ENCODE measurements around the gene KAZN.

Gene KAZN

DNA sequence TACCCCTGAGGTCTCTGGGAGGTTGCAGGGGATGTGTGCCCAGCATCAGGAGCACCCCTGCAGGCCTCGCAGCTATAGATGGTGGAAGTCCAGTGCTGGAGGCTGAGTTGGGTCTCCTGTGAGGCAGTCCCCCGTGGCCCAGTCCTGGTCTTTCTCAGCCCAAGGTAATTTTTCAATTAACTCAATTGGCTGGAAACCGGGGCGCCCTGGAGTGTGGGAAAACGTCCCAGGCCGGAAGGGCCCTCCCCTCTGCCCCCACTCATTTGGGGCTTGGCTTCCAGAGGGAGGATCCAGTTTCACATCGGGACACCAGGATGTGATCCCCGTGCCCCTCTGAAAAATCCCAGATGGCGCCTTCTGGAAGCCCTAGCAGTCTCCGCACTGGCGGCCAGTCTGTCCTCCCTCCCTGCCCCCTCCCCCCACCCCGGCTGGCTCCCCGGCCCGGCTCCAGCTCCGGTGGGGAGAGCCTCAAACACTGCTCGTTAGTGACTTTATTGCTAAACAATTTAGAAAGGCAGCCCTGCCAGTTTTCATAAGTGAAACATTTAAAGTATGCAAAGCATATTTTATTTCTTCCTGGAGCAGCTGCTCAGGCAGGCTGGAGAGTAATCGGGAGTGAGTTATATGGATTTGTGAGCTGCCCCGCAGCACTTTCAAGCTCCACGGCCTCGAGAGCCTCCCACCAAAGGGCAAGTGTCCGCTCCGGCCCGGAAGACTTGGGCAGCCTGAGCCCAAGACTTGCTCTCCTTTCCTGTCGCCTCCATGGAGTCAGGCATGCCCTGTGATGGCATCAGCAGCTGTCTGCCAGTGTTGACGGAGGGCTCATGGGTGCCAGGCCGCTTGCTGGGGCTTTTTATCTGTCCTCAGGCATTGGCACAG lies 346.9 kb downstream of the KAZN start:
- in situ Hi-C loops (cut with HindIII; ENCODE audit: low sequenced_read_pairs) = no loop called here

DNA sequence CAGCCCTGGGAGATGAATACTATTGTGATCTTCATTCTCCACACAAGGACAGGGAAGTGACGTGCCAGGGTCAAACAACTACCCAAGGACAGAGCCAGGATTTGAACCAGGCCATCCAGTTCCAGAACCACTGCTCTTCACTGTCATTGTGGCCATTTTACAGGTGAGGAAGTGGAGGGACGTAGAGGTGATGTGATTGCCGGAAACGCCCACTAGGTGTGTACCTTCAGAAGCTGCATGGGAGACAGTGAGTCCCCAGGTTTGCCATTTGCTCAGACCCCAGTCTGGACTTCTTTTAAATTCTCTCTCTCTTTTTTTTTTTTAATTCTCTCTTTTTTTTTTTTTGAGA lies 347.5 kb downstream of the KAZN start:
- in situ Hi-C loops (cut with HindIII; ENCODE audit: low sequenced_read_pairs) = no loop called here

DNA sequence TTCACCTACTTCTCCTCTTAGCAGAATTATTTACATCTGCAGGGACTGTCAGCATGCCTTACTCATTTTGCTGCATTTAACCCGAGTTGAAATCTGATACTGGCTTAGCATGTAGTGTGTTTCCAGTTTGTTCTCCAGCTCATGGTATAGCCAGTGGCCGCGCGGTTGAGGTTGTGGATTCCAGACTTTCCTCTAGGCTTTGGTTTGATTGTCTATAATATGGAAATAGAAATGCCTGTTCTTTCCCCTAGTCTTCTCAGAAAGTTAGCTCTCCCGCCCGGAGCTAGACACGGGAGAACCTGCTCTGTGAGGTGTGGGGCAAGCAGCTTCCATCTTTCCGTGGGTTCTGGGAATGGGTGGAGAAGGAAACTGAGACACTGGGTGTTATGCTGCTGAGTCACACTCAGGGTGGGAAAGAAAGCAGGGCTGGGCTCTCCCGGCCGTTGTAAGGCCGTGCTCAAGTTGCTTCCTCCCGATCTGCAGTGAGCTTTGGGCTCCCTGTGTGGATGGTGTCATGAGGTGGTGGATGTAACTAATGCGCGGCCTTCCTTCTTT lies 348.3 kb downstream of the KAZN start:
- in situ Hi-C loops (cut with HindIII; ENCODE audit: low sequenced_read_pairs) = no loop called here

DNA sequence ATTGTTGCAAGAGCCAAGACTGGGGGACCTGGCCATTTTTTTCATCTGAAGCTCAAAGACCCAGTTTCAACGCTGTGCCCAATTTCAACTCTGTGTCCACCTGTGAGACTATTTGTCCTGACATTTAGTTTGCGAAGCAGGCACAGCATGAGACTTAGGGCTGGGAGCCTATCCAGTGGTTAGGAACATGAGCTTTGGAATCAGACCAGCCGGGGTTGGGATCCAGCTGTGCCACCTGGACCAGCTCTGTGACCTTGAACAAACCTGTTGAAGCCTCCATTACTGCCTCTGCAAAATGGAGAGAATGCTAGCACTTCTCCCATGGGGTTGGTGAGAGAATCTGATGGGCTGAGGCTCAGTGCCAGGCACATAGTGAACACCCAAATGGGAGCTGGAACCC lies 348.9 kb downstream of the KAZN start:
- in situ Hi-C loops (cut with HindIII; ENCODE audit: low sequenced_read_pairs) = no loop called here

DNA sequence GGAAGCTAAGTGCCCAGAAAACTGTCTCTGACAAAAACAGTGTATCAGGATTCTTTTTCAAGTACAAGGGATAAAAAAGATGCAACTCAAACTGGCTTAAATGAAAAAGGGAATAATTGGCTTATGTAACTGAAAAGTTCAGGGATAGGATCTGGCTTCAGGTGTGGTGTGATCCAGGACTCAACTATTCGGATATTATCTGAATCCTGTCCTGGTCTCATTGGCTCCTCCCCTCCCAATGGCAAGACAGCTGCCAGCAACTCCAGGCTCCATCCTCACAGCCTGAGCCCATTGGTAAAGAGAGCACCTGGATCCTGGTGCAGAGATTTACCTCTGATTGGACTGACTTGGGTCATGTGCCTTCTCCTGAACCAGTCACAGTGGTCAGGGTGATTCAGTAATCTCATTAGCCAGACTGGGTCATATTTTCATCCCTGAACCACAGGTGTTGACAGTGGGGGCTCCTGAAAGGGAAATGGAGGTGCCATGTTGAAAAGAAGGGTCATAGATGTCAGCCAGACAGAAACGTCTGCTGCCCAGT lies 349.7 kb downstream of the KAZN start:
- in situ Hi-C loops (cut with HindIII; ENCODE audit: low sequenced_read_pairs) = no loop called here

DNA sequence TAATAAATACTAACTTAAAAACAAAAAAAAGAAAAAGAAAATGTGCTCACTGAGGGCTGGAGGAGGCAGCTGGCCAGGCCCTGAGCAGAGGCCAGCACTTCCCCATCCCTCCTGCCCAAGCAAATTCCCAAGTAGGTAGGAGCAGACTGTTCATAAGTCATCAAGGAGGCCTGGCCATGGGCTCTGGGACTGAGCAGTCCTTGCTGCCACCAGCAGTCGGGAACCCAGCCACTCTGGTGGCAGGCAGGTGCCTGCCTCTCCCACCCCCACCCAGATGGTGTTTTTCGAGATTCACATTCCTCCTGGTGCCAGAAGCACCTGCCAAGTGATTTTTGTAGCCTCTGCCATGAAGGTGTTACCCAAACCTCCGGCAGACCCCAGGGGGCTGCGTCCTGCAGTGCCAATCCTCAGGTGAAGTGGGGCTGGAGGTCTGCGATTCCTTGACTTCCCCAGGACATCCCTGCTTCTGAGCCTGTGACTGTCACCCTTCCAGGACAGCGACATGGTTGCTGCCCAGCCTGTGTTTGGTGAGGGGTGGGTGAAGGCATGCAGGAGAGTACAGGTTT lies 350.9 kb downstream of the KAZN start:
- in situ Hi-C loops (cut with HindIII; ENCODE audit: low sequenced_read_pairs) = no loop called here

DNA sequence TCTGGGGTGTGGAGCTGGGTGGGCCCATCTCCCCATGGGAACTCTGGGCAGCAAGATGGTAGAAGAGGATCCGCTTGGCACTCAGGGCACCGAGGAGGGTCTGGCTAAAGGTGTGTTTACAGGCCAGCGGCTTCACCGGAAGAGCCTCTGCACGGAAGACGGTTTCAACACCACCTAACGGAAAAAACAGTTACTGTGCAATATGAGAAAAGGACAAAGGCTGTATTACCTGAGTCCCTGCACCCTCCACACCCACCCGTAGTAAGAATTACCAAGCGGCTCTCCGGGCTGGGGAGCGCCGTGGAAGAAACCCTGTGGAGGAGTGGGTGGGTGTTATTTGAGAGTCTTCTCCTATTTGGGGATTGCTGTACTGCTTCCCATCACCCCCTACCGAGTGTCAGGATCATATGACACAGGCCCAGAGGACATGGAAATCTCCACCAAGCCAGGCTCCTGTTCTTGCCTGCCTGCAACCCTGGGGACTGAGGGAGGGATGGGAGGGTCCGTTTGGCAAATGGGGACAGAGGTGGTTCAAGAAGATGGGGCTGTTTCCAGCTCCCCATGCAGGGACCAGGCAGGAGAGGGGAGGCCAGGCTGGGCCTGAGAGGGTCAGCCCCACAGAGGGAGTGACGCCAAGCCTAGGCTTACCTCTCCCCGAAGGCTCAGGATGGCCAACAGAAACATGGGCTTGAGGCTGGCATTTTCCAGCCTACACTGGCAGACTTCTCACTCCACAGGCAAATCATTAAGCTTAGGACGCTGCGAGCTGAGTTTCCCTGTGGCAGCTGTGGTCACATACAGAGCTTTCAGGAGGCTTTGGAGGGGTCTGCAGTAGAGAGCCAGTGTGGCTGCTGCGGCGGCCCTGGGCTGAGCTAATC lies 351.6 kb downstream of the KAZN start:
- in situ Hi-C loops (cut with HindIII; ENCODE audit: low sequenced_read_pairs) = no loop called here

DNA sequence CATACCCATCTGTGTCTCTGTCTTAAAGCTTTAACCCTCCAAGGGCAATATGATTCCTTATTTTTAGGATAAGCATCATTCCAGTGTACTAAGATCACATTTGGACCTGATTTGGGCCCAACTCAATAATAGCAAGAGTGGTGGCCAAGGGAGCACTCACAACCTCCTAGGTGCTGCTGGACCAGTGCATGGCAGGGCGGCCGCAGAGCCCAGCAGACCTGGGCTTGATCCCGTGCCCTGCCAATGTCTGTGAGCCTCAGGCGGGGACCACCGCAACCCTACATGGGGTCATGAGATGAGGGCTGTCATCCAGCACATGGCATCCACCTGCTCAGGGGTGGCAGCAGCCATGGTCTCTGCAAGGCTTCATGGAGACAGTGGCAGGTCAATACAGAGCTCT lies 353.3 kb downstream of the KAZN start:
- in situ Hi-C loops (cut with HindIII; ENCODE audit: low sequenced_read_pairs) = no loop called here

DNA sequence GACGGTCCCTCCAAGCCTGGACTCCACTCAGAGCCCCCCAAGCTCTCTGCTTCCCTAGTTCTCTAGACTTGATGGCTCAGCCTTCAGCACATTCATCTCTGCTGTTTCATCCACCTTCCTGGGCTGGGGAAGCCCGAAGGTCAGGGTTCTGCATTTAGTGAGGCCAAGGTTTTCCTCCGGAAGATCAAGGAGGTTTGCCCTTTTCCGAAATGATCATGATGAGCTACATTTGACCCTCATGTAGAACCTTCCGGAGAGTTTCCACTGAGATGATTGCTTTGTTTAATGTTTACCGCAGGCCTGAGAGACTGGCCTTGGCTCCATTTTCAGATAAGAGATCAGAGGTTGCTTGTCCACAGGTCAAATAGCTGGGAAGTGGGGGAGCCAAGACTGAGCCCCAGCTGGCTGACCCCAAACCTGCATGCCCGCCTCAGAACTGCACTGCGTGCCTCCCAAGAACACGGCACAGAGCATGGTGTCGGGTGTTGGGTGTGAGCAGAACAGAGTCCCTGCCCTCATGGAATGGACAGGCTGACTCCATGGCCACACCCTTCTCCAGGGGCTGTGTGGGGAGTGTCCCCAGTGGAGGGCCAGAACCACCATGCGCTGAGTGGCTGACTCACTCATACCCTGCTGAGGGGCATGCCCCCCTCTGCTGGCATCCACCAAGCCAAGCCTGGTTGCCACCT lies 354.3 kb downstream of the KAZN start:
- in situ Hi-C loops (cut with HindIII; ENCODE audit: low sequenced_read_pairs) = no loop called here

DNA sequence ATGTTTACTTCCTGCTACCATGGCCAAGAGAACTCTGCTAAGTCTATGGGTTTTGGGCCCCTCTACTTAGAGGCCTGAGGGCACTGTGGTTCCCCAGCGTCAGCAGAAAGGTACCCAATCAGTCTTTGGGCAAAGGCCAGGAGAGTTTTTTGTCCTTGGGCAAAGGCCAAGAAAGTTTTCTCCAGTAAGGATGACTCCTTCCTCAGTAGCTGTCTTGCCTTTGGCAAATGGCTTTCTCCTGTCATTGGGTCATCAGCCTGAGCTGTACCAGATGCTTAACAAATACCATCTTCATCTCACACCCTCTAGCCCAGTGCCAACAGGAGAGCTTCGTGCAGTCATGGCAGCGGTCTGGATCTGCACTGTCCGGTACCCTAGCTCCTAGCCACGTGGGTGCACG lies 355.7 kb downstream of the KAZN start:
- in situ Hi-C loops (cut with HindIII; ENCODE audit: low sequenced_read_pairs) = no loop called here

DNA sequence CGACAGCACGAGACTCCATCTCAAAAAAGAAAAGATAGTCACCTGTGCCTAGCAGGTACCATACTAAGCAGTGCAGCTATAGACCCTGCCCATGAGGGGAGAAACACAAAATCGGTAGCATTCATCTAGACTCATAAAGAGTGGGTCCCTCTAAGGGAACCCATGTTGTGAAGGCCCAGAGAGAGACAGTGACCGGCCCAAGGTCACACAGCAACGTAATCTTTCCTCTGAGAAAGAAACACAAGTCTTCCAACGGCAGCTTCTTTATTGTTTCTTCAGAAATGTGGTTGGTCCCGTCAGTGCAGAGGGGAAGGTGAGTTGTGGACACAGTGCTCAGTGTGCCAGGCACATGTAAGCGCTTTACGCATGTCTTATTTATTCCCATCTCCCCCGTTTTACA lies 356.4 kb downstream of the KAZN start:
- in situ Hi-C loops (cut with HindIII; ENCODE audit: low sequenced_read_pairs) = no loop called here

DNA sequence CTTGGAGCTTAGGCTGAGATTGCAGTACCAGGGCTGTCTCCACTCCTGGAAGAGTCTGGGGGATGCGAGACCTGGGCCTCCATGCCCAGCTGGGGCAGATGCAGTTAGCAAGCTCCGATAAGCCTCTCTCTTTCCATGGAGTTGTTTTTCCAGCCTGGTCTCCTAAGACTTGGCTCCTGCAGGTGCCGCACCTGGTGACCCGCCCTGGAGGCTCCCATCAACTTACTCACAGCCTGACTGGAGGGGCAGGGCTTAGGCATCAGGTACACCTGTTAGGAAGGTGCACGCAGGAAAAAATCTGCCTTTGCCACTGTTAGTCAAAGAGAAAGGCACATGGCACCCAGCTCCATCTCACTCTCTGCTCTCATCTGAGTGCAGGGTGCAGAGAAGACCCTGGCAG lies 356.9 kb downstream of the KAZN start:
- in situ Hi-C loops (cut with HindIII; ENCODE audit: low sequenced_read_pairs) = no loop called here

DNA sequence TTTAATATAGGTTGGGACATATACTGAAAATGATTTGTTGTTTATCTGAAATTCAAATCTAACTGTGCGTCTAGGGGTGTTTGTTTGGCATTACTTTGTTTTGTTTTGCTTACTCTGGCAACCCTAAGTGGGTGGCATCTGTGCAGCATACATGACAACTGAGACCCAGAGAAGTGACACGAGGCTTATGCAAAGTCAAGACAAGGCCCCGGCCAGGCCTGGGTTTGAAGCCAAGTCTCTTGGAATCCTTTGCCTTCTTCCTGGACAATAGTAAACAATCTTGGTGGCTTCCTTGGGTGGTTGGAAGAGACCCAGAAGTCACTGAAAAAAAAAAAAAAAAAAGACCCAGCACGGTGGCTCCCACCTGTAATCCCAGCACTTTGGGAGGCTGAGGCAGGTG lies 357.5 kb downstream of the KAZN start:
- in situ Hi-C loops (cut with HindIII; ENCODE audit: low sequenced_read_pairs) = no loop called here

DNA sequence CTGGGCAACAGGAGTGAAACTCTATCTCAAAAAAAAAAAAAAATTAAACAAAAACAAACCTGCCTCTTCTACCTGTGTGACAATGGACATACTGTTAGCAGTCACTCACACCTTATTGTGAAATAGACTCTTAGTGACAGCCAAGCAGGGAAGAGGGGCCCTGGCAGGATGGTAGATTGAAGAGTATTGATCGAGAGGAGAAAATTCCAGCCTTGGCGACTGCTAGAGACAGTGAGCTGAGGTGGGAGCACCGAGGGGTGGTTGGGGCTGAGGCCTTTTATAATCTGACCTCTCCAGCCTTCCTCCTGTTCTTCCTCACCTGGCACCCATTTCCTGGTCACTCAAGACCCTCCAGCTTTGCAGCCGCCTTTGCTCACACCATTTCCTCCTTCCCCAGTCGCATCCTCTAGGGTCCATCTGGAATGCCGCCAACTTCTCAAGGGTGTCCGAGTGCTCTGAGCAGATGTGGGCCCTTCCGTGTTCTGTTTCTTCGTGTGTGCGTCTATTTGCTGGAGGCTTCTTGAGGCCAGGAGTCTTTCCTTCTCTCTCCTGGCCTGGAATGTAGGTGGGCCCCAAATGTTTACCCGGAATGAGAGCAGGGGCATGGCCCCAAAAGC lies 358.2 kb downstream of the KAZN start:
- in situ Hi-C loops (cut with HindIII; ENCODE audit: low sequenced_read_pairs) = no loop called here

DNA sequence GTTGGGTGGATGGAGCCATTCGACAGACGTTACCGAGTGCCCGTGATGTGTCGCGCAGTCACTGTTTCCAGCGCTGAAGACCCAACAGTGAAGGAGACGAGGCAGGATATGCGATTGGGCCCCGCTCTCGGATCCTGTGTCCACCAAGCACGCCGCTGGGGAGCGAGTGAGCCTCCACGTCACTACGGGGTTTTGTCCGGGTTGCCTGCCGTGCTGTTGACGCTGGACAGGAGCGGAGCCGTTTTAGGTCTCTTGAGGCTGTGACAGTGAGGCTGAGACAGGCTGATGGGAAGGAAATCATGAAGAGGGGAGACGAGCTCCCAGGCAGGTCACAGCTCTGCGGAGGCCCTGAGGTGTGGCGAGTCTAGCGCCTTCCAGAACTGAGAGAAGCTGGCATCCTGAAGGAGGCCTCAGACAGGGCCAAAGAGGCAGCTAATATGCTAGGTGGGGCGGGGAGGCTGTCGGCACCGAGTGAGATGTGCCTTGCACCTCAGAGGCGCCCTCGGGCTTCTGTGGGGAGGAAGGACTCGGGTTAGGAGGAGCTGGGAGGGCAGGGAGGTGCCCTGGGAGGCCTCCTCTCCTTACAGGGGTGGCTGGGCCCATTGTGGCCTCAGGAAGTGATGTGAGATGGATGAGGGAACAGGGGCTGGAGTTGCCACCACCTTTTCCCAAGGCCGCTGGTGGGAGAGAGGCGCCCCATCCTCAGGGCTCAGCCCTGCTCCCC lies 359.1 kb downstream of the KAZN start:
- in situ Hi-C loops (cut with HindIII; ENCODE audit: low sequenced_read_pairs) = no loop called here

DNA sequence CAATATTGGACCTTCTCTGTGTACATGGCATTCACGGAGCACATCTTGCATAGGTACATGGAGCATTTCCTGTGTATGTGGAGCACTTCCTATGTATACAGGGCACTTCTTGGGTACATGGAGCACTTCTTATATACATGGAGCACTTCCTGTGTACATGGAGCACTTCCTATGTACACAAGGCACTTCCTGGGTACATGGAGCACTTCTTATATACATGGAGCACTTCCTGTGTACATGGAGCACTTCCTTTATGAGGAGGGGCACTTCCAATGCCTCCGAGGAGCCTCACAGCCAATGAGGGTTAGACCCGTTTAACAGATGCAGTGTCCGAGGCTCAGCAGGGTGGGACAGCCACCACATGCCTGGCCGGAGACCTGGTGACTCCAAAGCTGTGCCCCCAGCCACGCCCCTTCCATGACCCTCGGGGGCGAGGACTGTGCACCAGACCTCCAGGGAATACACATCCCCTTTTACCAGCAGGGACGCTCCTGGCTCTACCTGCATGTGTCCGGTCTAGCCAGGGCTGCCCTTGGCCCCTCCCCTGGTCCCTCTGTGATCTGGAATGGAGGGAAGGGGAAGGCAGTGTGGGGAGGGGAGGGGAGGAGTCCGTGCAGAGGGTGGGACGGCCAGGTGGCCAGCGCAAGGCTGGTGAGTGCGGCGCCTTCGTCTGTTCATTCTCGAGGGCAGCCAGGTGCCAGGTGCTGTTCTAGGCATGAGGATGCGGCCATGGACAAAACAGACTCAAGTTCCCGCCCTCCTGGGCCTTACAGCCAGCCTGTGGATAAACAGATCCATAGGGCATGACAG lies 360.0 kb downstream of the KAZN start:
- in situ Hi-C loops (cut with HindIII; ENCODE audit: low sequenced_read_pairs) = no loop called here

DNA sequence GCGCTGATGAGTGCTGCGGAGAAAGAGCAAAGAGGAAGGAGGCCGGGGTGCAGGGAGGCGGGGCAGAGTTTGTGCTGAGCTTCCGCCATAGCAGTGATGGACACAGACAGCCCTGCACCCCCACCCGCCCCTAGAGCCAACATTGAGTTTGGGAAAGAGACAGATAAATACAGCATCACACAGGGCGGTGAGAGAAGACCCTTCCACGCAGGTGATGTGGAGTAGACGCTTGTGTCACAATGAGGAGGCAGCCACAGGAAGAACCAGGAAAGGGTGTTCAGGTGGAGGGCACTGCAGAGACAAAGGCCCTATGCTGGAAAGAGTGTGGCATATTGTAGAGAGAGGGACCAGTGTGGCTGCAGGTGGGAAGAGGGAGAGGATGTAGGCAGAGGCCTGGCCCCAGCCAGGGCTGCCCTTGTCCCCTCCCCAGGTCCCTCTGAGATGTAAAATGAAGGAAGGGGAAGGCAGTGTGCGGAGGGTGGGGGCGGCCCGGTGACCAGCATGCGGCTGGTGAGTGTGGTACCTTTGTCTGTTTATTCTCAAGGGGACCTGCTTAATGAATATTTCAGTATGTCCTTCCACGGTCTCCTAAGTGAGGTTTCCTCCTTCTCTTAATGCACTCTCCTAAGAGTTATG lies 360.7 kb downstream of the KAZN start:
- in situ Hi-C loops (cut with HindIII; ENCODE audit: low sequenced_read_pairs) = no loop called here

DNA sequence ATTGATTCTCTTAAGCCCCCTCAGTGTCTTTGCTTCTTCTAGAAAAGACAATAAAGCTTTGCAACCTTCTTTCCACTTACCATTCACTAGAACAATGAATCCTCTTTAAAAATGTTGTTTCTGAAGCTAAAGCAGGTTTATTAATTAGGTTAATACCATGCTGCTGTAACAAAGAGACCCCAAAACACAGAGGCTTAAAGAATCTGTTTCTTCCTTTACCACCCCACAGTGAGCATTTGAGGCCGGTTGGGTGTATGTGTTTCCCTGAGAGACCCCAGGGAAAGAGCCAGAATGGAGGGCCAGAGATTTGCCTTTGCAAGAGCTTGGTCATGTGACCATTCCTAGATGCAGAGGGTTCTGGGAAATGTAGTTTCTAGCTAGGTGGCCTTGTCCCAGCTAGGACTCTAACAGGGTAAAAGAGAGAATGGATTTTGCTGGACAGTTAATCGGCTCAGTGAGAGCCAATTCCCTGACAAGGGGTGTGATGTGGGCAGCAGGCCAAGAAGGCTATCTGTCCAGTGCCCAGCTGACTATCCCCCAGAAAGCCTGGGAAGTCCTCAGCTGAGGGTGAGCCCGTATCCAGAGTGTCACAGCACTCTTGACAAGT lies 363.3 kb downstream of the KAZN start:
- in situ Hi-C loops (cut with HindIII; ENCODE audit: low sequenced_read_pairs) = loop anchor here (10.0 kb wide), 1 partner anchor 123 kb away; no protein-coding TSS in a partner anchor
